Measurements from ENCODE around the gene NBAS. TPM values are rescaled to one million over a fixed set of nuclear protein-coding genes. Genes with fewer than 3 reads are reported as not detected.
"Not testable (repeated sequence)": the region's sequence is repeated elsewhere in the genome, so short reads cannot be mapped to it uniquely, and the experiment has no call there.

Gene NBAS
- total RNA-seq, 1 donor from 2014 or later, result 51.3 TPM

DNA sequence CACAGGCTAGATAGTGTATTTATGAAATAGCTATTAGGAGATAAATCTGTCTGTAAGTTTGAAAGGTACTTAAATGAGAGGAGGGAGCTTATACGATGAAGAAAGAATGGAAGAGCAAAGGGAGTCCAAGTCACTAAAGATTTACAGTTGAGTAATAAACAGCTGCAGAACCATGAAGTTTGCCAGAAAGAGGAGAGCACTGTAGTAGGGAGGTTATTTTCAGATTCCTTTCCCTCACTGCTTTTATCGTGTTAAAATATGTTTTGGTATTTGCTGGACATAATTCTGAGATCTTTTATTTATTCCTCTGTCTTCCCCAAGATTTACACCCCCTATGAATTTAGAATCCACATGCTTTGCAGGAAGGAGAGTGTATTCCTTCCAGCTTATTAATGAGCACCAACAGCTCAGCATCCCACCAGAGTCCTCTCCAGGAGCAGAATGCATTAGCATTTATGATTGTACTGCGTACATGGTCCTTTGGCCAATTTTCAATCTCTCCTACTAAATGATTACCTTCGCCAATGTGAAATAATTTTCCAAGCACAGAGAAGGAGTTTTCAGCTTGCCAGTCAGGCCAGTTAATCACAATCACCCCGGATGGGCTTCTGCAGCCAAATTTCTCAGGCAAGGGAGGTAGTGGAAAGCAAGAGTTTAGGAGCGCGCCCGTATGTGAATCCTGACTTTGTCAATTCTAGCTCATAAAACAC lies 297.0 kb downstream of the NBAS start:
- ATAC-seq, result no peak
- intact Hi-C loops (cut with DNase I), result no loop called here
- DNase-seq (ENCODE audit: low spot score), result no peak

DNA sequence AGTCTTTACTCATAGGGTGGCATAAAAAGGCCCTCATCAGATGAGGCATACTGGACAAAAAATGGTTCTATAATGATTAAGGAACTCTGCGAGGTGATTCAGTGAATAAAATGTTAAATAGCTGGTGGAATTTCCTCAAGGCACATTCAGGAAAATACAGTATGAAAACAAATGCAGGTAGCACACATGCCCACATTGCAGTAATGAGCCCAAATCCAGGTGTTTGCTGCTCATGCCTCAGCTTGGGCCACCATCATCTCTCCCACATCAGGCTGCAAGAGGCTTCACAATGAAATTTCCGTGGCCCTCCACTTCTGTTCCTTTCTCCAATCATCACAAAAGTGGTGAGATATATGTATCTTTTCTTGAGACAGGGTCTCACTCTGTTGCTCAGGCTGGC lies 298.3 kb downstream of the NBAS start:
- ATAC-seq (no peak), DNase-seq (ENCODE audit: low spot score) (no peak)
- intact Hi-C loops (cut with DNase I), result no loop called here

DNA sequence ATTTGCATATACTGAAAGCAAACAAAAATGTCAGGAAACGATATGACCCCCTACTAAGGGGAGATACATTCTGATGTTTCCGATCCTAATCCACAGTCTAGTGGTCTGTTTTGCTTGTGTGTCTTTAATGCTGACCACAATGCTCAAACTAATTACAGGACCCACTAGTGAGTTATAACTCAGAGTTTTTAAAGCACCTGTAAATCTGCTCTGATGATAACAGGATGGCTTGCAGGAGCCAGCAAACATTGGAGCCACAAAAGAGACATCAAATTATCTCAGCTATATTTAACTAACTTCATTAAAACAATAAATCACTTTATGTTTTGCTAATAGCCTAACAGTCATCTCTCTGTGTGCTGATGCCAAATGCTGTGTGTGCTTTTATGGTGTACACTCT lies 300.3 kb downstream of the NBAS start:
- no peak for DNase-seq (ENCODE audit: low spot score)
- no peak for ATAC-seq
- intact Hi-C loops (cut with DNase I), result no loop called here

DNA sequence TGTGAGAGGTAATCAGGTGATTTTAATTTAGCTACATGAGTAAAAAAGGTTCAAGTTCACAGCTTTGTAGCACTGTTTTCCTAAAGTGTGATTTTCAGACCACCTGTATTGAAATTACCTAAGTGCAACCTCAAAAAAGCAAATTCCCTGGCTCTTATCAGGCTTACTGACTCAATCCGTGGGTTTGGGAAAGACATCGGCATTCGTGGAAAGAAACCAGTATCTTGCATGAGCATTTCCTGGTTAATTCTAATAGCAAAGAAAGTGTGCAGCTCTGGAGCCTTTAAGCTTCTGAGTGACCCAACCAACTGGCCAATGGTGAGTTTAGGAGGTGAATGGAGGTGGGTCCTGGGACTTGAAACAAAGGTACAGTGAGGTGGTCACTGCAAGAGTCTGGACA lies 300.9 kb downstream of the NBAS start:
- intact Hi-C loops (cut with DNase I), result no loop called here
- no peak for ATAC-seq
- no peak for DNase-seq (ENCODE audit: low spot score)

DNA sequence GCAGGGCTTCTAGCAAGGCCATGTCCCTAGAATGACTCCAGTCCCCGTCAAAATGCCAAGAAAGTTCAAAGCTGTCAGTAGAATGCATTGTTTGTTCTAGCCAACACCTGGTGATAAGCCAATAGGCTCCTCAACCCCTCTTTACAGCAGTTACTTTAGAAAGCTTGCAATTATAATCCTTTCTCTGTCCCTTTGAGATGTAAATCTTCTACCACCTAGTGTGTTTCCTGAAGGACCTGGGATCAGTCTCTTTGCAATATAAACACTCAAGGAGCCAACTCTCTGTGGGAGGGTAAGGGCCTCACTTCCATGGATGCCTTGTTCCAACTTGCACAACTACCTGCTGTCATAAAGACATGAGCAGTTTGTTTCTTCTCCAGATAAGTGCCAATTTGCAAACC lies 301.8 kb downstream of the NBAS start:
- ATAC-seq (no peak), DNase-seq (ENCODE audit: low spot score) (no peak)
- intact Hi-C loops (cut with DNase I), result no loop called here

DNA sequence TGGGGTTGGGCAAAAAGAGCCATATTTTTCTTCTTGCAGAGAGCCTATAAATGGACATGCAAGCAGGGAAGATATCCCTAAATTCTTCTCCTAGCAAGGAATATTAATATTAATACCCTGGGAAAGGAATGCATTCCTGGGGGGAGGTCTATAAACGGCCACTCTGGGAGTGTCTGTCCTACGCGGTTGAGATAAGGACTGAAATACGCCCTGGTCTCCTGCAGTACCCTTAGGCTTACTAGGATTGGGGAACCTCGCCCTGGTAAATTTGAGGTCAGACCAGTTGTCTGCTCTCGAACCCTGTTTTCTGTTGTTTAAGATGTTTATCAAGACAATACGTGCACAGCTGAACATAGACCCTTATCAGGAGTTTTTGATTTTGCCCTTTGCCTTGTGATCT lies 302.7 kb downstream of the NBAS start:
- intact Hi-C loops (cut with DNase I); DNase-seq (ENCODE audit: low spot score); ATAC-seq: not testable (repeated sequence)

DNA sequence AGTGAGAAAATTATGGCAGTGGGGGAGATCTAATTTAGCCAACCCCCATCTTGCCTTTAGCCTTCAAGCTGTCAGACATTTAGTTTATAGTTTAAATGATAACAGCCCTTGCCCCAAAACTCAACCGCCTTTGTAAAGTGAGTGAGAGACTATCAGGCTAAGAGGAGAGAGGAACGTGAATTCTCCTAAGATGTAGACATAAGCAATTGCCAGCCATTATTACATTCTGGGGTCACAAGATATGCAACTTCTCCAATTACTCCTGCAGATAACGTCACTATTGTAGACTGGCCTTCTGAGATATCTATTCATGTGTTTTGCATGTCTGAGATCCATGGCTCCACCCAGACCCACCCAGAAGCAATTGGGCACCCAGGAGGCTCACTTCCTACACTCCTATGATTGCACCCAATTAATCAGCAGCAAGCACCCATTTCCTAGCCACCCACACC lies 307.3 kb downstream of the NBAS start:
- intact Hi-C loops (cut with DNase I), result no loop called here

DNA sequence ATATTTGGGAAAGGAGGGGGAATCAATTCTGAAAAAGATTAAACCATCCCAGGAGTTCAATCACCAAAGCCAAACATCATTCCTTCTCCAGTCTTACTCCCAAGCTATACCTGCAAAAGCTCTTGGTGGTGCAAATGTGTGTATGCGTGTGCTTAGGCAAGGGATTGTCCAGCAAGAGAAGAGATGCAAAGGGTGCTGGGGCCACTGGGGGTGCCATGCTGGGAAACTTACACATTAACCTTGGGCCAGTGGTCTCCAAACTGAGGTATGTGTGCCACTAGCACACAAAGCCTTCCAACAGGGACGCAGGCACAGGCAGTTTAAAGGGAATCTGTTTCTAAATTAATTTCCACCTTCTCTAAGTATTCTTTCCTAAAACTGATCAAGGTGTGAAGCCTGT lies 307.9 kb downstream of the NBAS start:
- ATAC-seq, result no peak
- DNase-seq (ENCODE audit: low spot score), result no peak
- intact Hi-C loops (cut with DNase I), result no loop called here

More for the DNA sequence above, 307.3 kb downstream of the NBAS start:
- ATAC-seq (no peak), DNase-seq (ENCODE audit: low spot score) (no peak)

DNA sequence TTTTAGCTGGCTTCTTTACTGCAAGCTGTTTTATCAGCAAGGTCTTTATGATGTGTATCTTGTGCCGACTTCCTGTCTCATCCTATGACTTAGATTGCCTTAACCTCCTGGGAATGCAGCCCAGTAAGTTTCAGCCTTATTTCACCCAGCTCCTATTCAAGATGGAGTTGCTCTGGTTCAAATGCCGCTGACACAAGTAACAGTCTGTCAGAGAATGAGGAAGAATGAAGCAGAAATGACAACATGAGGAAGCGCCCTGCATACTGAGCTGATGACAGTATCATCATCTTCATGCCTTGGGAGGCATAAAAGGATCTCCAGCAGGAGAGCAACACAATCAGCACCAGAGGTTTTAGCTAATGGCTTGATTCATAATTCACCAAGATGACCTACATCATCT lies 309.4 kb downstream of the NBAS start:
- ATAC-seq, result no peak
- intact Hi-C loops (cut with DNase I), result no loop called here
- DNase-seq (ENCODE audit: low spot score), result no peak

DNA sequence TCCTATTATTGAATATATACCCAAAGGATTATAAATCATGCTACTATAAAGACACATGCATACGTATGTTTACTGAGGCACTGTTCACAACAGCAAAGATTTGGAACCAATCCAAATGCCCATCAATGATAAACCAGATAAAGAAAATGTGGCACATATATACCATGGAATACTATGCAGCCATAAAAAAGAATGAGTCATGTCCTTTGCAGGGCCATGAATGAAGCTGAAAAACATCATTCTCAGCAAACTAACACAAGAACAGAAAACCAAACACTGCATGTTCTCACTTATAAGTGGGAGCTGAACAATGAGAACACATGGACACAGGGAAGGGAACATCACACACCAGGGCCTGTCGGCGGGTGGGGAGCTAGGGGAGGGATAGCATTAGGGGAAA lies 310.2 kb downstream of the NBAS start:
- not testable (repeated sequence) for DNase-seq (ENCODE audit: low spot score); ATAC-seq

DNA sequence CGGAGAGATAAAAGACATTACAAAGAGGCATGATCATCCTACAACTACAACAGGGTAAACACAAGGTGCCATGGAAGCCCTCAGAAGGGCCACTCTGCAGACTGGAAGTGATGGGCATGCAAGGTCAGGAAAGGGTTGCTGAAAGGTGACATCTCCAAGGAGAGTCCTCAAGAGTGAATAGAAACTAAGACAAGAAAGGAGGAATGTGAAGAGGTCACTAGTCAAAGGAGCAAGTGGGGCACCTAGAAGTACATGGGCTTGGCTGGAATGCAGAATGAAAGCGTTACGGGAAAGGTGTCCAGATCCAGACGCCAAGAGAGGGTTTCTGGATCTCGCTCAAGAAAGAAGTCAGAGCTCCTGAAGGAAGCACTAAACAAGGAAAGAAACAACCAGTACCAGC lies 314.3 kb downstream of the NBAS start:
- no peak for ATAC-seq
- intact Hi-C loops (cut with DNase I), result no loop called here
- no peak for DNase-seq (ENCODE audit: low spot score)

More for the DNA sequence above, 310.2 kb downstream of the NBAS start:
- intact Hi-C loops (cut with DNase I), result not testable (repeated sequence)

DNA sequence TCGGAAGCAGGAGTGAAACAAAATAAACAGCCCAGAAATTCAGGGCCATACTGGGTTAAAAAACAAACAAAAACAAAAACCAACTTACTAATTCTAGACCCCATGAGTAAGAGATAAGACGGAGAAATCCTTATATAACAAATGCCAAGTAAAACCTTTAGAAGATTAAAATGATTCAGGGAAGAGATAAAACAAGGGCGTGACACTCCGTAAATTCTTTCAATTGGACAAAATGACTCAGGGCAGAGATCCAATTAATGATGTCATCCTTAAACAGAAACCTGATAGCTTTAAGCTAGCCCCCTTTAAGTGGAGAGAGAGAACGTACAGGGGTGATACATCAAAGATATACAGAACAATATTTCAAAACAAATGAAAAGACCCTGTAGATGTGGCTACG lies 317.4 kb downstream of the NBAS start:
- intact Hi-C loops (cut with DNase I), result no loop called here
- DNase-seq (ENCODE audit: low spot score) (no peak), ATAC-seq (no peak)

DNA sequence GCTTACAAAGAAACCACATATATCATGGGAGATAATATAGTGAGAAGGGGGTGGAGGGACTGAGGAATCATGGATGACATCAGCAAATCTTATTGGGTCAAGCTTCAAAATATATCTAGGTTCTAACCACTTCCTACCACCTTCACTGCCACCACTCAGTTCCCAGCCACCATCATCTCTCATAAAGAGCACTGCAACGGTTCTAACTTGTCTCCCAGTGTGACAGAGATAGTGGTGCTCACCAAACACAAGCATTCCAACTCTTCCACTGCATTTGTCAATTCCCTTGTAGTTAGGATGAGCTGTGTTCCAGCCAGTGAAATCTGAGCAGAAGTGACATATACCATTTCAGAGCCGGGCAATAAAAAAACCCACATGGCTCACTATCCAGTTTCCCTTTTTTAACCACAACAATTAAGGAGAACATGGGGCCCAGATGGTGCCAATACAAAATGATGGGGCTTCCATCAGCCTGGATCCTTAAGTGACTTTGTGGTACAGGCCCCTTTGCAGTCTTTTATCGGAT lies 318.1 kb downstream of the NBAS start:
- ATAC-seq (no peak), DNase-seq (ENCODE audit: low spot score) (no peak)
- intact Hi-C loops (cut with DNase I), result no loop called here

DNA sequence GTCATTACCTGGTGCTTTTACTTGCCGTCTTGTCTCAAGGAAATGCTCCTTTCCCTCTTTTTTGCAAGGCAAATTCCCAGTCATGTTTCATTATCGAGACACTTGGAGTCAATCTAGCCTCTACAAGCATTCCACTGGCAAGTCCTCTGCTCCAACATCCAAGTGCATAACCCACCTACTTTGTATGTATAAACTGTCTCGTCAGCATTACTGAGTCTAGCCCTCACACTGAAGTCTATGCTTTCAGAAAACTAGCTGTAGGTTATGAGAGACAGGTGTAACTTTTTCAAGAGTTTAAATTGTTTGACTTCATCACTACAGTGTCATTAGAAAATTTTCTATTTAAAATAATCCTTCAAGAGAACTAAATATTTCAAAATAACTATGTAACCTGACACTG lies 319.2 kb downstream of the NBAS start:
- DNase-seq (ENCODE audit: low spot score) (no peak), ATAC-seq (no peak)
- intact Hi-C loops (cut with DNase I), result no loop called here

DNA sequence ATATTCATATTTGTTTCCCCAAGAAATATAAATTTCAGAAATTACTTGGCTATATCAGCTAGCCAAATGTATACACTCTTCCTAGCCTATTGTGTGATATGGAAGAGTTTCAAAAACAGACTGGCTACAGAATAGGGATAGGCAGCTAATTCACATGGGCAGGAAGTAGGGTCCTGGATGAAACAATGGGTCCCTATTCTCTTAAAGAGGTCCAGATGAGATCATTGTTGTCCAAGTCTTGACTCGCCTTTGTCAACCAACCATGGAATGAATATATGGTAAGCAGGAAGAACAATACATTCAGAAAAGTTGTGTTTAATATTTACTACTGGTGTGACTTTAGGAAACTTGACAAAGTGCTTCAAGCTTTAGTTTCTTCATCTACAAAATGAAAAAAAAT lies 319.9 kb downstream of the NBAS start:
- ATAC-seq (no peak), DNase-seq (ENCODE audit: low spot score) (no peak)
- intact Hi-C loops (cut with DNase I), result no loop called here

DNA sequence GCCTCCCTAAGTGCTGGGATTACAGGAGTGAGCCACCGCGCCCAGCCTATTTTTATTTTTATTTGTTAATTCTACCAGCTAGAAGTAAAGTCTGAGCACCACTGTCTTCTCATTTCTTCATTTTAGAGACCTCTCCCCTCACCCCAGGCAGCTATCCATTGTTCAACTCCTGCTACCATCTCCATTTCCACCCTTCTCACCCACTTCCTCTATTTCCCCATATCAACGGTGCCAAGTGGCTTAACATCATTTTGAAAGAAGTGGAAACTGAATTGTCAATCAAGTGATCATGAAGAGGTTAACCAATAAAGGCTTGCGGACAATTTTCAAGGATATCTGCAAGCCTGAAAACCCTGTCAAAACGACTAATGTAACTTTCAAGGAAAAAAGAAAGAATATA lies 323.1 kb downstream of the NBAS start:
- no peak for DNase-seq (ENCODE audit: low spot score)
- intact Hi-C loops (cut with DNase I), result no loop called here
- ATAC-seq, result no peak

DNA sequence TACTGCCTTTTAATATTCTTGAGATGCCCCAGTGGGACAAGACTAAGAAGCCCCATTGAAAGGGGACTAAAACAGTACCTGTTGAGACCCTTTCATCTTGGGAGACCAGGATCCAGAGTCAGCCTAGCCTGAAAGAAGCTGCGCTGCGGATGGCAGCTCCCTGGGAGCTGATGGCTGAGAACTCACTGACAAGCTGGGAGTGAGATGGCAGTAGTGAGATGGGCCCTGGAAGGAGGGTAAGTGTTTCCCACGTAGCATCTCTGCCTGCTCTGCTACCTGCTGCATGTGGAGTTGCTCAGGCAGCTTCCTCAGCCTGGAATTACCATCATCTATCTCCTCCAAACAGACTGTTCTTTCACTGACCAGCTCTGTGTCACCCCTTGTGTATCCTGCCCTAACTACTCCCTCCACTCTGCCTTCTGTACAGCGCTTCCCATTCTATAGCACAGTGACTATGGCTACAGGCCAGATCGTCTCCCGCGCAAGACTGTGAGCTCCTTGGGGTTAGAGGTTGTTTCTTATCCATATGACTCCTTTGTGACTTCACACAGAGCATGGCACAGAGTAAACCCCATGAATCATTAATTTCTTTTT lies 330.4 kb downstream of the NBAS start:
- no peak for DNase-seq (ENCODE audit: low spot score)
- ATAC-seq, result no peak
- intact Hi-C loops (cut with DNase I), result no loop called here

DNA sequence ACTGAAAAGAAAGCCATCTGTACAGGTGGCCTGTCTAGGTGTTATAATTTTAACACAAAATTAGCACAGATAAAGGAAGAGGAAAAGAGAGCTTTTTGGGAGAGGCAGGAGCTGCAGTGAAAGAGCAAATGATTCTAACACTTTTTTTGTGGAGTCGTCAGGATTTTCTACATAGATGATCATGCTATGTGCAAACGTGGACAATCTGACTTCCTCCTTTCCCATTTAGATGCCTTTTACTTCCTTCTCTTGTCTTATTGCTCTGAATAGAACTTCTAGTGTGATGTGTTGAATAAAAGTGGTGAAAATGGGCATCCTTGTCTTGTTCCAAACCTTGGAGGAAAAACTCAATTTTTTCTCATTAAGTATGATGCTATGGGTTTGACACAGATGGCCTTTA lies 334.5 kb downstream of the NBAS start:
- DNase-seq (ENCODE audit: low spot score) (no peak), ATAC-seq (no peak)
- intact Hi-C loops (cut with DNase I), result no loop called here

DNA sequence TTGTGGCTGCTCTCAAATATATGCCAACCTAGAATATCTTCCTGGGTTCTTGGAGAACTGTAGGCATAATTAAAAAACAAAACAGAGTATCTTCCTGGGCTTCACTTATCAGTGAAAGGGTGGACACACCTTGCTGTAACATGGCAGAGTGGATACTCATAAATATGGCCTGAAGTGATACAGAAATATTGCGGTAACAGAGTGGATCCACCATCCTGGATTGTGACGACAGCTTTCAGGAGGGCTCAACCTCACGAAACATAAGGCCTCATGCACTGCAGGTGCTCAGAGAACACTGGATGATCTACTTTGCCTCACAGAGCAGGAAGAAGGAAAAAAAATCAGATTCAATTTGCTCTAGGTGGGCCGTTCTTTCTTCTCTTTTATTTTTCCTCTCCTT lies 336.0 kb downstream of the NBAS start:
- no peak for ATAC-seq
- intact Hi-C loops (cut with DNase I), result no loop called here
- no peak for DNase-seq (ENCODE audit: low spot score)

DNA sequence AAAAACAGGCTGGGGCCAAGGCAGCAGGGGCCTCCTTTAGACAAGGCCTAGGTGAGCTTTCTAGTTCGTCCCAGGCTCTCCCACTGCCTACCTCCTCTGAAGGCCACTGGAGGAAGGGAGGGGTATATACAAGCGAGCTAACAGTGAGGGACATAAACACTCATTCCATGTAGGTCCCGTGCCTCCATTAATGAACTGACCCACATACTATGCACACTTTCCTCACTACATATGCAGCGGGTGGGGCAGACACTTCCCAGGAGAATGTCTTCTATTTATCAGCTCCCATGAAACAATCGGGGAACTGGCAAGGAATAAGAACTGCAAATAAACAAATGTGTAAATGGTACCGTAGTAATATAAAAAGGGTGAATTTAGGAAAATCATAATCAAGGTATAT lies 336.5 kb downstream of the NBAS start:
- intact Hi-C loops (cut with DNase I), result no loop called here
- ATAC-seq (no peak), DNase-seq (ENCODE audit: low spot score) (no peak)

DNA sequence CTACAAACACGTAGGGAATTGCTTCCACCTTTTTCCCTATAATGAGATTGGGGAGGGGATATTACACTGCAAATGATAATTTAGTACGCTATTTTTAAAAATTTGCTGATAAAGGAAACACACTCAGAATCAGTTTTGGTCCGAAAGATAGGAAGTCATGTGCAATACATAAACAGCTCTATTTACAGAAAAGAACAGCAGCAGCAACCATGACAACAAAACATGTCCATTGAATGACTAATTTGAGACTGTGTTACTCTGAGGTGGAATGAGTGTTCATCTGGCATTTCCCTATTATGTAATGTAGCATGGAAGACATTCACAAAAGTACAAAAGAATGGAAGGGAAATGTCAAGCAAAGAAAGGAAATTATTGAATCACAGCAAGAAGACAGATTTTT lies 337.2 kb downstream of the NBAS start:
- no peak for DNase-seq (ENCODE audit: low spot score)
- ATAC-seq, result no peak
- intact Hi-C loops (cut with DNase I), result no loop called here
